ENCODE results near the gene SEPHS2.
"Not testable (repeated sequence)": the region's sequence is repeated elsewhere in the genome, so short reads cannot be mapped to it uniquely, and the experiment has no call there.

The SEPHS2 gene

GRCh38 chr16:30398661-30399434 lies 46.8 kb downstream of the SEPHS2 start:
- no peak for DNase-seq (ENCODE audit: low spot score)

- DNase-seq (ENCODE audit: low spot score): no peak
These were observed 47.7 kb downstream of the SEPHS2 start for GRCh38 chr16:30397776-30398660.

GRCh38 chr16:30397056-30397455 lies 48.6 kb downstream of the SEPHS2 start:
- DNase-seq (ENCODE audit: low spot score): no peak

GRCh38 chr16:30396627-30397026 lies 49.0 kb downstream of the SEPHS2 start:
- not testable (repeated sequence) for DNase-seq (ENCODE audit: low spot score)

GRCh38 chr16:30395992-30396585 lies 49.6 kb downstream of the SEPHS2 start:
- no peak for DNase-seq (ENCODE audit: low spot score)

- peak; percentile 92 for DNase-seq (ENCODE audit: low spot score)
These were observed 50.3 kb downstream of the SEPHS2 start, which contains the start of gene ZNF48 for GRCh38 chr16:30395155-30395991. Gene ZNF48 (plus strand): TSS chr16:30395420. CDS start chr16:30395795, 375 bp downstream.

GRCh38 chr16:30394592-30395154 lies 51.0 kb downstream of the SEPHS2 start:
- no peak for DNase-seq (ENCODE audit: low spot score)

Measured in cerebellar cortex (tissue), 1 donor.